Activated T-cell treated with anti-CD3 and anti-CD28 coated beads for 48 hours (primary cell): ENCODE data around the gene HAPLN2.

Experiments used
- DNase-seq: peaks from one replicate; pipeline ENCODE4 v3.0.0-alpha.2; 2020; ENCODE audit warnings: low read depth

The HAPLN2 gene

DNA sequence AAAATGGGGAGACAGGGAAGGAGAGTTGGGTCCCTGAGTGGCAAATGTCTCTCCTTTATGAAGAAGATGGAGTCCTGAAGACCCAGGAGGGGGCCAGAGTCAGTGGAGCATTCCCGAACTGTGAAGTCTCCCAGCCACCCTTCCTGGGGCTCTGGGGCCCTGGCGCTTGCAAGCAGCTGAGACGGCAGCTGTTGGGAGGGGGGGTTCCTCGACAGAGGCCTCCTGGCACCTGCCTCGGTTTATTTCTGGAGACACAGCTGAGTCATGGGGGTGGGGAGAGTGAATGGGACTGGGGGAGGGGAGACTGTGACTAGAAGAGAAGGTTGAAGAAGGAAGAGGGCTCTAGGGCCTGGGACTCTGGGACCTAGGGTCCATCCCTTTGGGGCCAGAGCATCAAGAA is 44.0 kb downstream of the HAPLN2 start:
- no peak for DNase-seq

DNA sequence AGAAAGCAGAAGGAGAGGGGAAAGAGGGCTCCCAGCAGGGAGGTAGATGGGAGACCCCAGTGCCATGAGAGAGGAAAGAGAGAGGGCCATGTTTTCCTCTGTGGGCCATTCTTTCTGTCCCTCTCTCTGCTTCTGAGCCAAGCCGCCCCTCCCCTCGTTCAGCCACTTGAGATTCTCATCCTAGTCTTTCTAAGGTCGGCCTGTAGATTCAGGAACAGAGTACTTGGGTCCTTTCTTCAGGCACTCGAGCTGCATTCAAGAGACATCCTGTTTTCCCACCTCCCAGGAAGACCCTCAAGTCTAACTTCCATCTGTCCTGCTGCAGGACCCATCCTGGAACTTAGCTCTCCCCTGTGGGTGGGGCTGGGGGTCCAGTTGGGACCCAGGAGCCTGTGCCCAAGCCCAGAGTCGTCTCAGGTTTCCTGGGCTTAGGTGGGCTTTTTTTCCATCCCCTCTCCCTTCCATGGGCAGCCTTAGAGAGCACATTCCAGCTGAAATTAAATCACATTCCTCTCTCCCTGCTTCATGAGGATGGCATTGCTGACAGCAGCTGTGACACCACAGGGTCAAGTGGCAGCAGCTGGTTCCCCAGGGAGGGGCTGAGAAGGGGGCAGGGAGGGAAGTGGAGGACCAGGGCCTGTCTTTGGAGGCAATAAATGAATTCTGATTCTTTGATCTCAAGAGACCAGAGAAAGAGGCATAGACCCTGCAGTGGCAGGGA is 45.0 kb downstream of the HAPLN2 start:
- DNase-seq: no peak

DNA sequence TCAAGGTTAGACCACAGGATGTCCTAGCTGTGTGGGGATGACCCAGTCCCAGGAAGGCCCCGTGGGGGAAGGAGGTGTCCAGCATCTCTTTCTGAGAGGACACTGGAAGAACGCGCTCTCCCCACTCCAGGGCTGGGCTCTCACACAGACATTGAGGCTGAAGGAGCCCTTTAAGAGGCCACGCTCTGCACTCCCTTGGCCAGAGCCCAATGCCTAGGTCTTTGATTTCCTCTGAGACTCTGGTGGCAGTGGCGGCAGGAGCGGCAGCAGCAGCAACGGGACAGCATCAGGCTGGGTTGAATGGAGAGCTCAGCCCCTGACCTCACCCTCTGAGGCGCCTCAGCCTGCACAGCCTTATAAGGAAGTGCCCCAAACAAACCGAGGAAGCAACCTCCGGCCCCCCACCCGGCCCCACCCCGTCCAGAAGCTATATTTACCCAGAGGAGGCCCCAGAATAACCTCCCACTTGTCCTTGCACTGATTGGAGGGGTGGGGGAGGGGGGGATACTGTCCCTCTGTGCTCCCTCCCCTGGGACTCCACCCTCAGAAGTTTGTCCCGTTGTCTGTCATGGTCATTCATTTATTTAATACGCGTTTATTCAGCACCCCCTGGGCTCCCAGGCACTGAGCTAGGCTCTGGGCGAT is 45.7 kb downstream of the HAPLN2 start:
- DNase-seq: no peak

DNA sequence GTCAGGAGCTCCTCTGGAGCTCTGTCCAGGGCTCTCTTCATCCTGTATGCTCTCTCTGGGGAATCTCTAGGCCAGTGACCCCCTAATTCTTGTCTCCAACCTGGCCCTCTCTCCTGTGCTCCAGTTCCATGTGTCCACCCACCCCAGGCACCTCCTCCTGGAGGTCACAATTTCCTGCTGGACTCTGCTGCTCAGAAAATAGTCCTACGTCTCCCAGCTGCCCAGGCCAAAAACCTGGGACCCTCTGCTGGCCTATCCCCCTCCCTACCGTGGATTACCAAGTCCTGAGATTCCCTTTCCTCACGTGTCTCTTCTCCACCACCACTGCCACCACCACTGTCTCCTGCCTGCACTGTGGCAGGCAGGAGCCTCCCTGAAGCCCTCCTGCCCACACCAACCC is 46.3 kb downstream of the HAPLN2 start:
- DNase-seq: no peak

DNA sequence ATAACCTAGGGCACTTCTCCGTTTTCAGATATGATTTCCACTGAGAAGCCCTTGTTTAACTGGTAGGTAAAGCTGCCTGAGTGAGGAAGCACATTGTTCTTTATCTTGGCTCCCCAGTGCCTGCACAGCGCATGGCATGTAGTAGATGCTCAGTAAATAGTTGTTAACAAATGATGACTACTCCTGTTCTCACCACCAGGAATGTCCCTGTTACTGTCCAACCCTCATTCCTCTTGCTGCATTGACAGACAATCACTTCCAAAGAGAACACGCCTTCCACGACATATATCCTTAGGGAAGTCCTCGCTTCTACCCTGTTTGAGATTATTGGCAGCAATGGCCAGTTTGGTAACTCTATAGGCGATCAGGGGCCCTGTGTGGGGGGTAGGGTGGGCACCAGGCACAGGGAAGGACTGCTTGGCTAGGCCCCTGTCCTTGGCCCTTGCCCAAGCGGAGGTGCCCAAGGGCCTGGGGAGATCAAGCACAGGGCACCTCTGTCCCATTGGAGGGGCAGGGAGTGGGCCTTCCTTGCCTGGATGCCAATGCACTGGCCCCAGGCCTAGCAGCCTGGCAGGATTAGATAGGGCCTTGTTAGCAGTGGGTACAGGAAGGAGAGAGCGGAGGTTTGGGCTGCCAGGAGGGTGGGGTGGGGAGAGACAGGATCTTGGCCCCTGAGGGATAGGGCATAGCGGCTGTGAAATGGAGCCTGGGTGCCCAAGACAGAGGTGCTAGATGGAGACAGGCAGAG is 47.8 kb downstream of the HAPLN2 start:
- no peak for DNase-seq

DNA sequence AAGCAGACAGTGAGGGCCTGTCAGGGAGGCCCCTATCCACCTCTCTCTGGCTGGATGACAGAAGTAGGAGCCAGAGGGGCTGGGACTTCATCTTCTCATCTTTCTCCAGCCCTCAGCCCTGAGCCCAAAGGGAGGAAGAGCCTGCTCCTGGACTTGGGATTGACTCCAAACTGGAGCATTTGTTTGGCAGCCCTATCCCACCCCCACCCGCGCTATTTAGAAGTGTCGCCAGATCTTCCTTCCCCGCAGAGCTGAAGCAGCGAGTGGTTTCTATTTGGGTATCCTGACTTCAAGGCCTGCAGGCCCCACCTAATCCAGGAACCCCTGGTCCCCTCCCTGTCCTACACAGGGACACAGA is 48.4 kb downstream of the HAPLN2 start:
- no peak for DNase-seq

DNA sequence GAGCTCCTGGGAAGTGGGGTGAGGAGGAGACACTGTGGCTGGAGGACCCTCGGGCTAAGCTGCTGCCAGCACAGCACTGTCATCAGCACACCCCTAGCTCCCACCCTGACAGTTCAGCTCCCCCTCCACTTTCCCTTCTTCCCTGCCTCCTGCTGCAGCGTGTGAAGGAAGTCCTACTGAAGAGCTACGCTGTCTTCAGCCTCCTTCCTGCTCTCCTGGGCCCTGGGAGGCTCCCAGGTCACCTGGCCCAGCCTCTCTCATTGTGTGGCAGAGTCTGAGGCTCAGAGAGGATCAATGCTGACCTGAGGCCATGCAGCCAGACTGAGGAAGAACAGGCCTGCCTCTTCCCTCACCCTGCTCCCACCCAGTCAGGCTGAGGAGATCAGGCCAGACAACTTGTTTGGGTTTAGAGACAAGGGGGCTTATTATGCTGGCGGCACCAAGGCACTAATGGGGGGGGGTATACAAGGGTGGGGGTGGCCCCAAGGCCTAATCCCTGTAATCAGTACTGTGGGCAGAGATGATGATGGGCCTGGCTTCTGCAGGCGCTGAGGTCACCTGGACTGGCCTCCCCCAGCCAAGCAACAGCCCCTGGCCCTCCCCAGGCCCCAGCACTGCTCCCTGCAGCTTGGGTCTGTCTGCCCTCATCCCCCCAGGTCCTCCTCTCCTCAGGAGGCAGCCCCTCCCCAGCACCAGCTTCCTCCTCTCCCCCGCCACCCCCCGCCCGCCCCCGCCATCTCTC is 48.9 kb downstream of the HAPLN2 start:
- no peak for DNase-seq

DNA sequence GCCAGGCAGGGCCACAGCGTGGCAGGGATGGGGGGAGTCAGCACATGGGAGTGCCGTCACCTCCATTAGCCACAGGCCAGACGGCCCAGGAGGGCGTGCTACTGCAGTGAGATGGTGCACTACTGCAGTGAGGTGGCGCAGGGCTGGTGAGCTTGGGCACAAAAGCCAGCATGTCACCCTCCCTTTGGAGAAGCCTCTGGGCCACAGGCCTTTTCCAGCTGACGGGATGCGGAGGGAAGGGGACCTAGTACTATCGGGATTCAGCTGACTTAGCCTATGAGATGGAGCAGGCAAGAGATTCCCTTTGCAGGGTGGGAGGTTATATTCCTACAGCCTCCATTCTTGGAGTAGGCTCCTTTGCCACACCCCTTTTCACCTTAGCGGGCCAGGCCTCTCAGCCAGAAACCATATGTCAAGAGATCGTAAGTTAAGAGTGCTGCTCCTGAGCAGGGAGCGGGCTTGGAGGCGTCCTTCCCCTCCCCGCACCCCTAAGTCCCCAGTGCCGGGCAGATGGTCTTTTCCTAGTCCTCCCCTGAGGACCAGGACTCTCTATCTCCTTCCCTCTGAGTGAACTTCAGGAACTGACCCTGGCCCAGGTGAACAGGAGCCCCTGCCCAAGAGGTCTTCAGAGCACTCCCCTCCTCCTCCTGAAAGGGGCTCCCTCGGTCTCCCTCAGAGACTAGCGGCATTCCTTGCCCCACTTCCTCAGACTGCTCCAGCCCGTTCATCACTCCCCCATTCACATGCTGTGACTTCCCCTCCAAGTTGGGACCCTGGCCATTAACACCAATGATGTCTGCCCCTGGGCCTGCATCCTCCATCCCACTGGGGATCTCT is 49.8 kb downstream of the HAPLN2 start:
- no peak for DNase-seq

DNA sequence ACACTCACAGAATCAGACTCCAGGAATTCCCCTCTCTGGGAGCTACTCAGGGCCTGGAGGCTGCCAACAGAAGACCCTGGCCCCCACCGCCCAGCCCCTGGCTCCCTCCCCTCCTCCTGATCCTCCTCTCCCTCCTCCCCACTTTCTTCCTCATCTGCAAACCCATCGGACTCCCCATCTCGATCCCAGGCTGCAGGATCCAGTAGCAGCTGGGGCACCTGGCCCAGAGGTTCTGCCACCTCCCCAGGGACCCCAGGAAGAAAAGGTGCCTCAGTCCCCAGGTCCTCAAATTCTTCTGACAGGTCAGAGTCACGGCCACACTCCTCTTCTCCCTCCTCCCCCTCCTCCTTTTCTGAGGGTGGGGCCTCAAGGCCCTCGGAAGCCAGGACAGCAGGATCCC is 50.6 kb downstream of the HAPLN2 start:
- DNase-seq: no peak

DNA sequence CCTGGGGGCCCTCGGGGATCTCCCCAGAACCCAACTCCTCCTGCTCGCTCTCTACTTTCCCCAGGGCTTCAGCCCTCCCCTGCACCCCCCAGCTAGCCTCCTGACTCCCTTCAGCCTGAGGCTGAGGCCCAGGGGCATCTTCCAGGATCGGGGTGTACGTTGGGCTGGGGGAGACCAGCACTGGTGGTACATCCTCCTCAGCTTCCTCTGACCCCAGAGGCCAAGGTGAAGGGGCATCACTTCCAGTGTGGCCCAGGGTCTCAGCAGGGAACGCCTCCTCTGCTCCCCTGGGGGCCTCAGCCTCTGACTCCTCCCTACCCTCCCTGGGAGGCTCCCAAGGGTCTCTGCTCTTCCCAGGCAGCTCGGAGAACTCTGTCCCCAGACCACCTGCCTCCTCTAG is 51.1 kb downstream of the HAPLN2 start:
- no peak for DNase-seq

DNA sequence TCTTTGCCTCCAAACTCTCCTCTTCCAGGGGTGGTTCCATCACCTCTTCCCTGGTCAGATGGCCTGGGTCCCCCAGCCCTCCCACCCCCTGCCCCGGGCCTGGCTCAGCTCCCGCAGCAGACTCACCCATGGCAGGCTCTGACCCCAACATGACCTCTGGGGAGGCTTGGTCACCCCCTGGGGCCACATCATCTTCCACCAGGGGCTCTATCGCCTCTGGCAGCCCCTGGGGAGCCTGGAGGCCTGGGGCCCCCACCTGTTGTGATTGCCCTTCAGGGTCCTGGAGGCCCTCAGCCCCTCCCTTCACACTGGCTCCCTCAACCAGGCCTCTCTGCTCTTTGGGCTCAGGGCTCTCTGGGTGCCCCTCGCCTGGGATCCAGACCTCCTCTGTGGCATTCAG is 51.6 kb downstream of the HAPLN2 start:
- no peak for DNase-seq

DNA sequence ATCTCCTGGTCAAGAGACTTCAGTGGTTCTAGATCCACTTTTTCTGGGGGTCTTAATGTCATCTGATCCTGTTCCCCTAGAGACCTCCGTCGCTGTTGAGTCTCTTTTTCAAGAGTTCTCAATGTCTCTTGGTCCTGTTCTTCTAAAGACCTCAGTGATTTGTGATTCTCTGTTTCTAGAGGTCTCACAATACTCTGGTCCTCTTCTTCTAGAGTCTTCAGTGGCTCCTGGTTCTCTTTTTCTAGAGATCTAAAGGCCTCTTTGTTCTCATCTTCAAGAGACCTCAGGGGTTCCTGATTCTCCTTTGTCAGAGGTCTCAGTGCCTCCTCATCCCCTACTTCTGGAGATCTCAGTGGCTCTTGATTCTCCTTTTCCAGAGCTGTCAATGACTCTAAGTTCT is 52.6 kb downstream of the HAPLN2 start:
- no peak for DNase-seq

DNA sequence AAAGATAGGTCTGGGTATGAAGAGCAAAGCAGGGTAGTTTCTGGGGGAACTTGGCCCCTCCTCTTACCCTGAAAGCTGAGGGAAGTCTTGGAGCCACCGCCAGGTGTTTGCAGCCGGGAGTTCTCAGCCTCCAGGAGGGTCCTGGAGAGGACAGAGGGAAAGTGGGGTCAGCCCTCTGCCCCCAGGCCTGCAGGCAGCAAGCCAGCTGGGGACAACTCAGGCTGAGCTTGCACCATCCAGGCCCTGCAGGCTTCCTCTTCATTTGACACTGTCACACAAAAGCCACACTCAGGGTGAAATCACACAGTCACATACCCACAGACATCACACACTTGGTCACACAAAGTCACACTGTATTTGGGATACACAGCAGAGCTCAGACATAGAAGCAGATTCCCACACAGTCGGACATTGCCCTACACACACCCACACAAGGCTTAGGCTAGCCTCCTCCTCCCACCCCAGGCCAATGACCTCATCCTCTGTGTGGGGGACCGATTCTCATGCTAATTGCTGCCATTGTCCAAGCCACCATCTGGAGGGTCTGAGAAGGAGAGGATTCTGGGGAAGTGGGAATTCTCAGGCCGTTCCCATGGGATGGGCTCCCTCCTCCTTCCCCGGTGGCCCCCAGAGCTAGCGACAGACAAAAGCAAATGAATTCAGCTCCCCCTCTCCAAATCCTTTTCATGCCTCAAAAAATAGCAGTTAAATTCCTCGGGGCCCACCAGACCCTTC is 54.3 kb downstream of the HAPLN2 start:
- DNase-seq: no peak
